A673 (cell line): ENCODE data around the gene RASSF3. TPM values are rescaled to one million over a fixed set of nuclear protein-coding genes. Genes with fewer than 3 reads are reported as not detected.

ENCODE experiments used
- BruUV-seq: library from RNA; stranded (reverse); fragments of 400-500 nt; replicated peaks from 2 replicates; lab custom pipeline; 2021; lab: Mats Ljungman, UMichigan
- CTCF ChIA-PET: fragments of 300-600 bp; sonication (Branson Sonifier 250); formaldehyde crosslinking; loops from one replicate; lab custom pipeline; 2022; ENCODE audit warnings: antibody characterized with exemption; lab: Charles Lee
- POLR2A ChIA-PET: fragments of 300-600 bp; sonication (Branson Sonifier 250); formaldehyde crosslinking; loops from one replicate; lab custom pipeline; 2022; ENCODE audit warnings: antibody characterized with exemption; ENCODE audit not compliant: low non-redundant PET; lab: Charles Lee
- DNase-seq: peaks from one replicate; pipeline ENCODE4 v3.0.0-alpha.2; 2015; ENCODE audit warnings: low spot score
- H3K27ac ChIP-seq: fragments of 200-600 bp; sonication (generic); 2 replicates; pipeline ENCODE4 v1.5.1; 2016; ENCODE audit warnings: mixed run types, low read depth, mild to moderate bottlenecking, mixed read lengths, antibody characterized with exemption, low read length; ENCODE audit not compliant: poor library complexity, severe bottlenecking
- H3K27me3 ChIP-seq: fragments of 200-600 bp; sonication (generic); replicated peaks from 2 replicates; pipeline ENCODE4 v1.6.1; 2017; ENCODE audit warnings: mixed run types, low read depth, mild to moderate bottlenecking, mixed read lengths, antibody characterized with exemption, low read length; ENCODE audit not compliant: insufficient read depth, poor library complexity
- H3K36me3 ChIP-seq: fragments of 200-600 bp; sonication (generic); 2 replicates; pipeline ENCODE4 v1.6.1; 2016; ENCODE audit warnings: mixed run types, mild to moderate bottlenecking, mixed read lengths, antibody characterized with exemption, low read length; ENCODE audit not compliant: insufficient read depth, poor library complexity, severe bottlenecking
- H3K4me1 ChIP-seq: fragments of 200-600 bp; sonication (generic); 2 replicates; pipeline ENCODE4 v1.6.1; 2017; ENCODE audit warnings: mixed run types, mild to moderate bottlenecking, mixed read lengths, antibody characterized with exemption, low read length; ENCODE audit not compliant: insufficient read depth, poor library complexity, severe bottlenecking
- H3K4me3 ChIP-seq: fragments of 200-600 bp; sonication (generic); 2 replicates; pipeline ENCODE4 v1.5.1; 2016; ENCODE audit warnings: low read depth, mixed run types, mild to moderate bottlenecking, mixed read lengths, low read length; ENCODE audit not compliant: poor library complexity, severe bottlenecking
- H3K9me3 ChIP-seq: fragments of 200-600 bp; sonication (generic); 2 replicates; pipeline ENCODE4 v1.6.1; 2016; ENCODE audit warnings: mixed run types, low read depth, mild to moderate bottlenecking, mixed read lengths, antibody characterized with exemption, low read length; ENCODE audit not compliant: poor library complexity, severe bottlenecking
- EZH2 ChIP-seq: fragments of 200-600 bp; sonication (generic); IDR thresholded peaks from 2 replicates; pipeline ENCODE4 v1.6.1; 2017; ENCODE audit warnings: borderline replicate concordance, low read depth, mild to moderate bottlenecking, mixed read lengths, antibody characterized with exemption, low read length; ENCODE audit not compliant: poor library complexity, severe bottlenecking
- intact Hi-C: fragments of 100-400 bp; cut with micrococcal nuclease; formaldehyde crosslinking; loops from one replicate; pipeline ENCODE4 v1.10.0; 2022; ENCODE audit not compliant: unreplicated experiment
- total RNA-seq: library from RNA; stranded (reverse); gene quantifications from 2 replicates; pipeline ENCODE4 v1.2.3, GENCODE V29; 2021
- TF ChIP-seq, protein P1 (sequence below): fragments of 300-800, 200-600 bp; sonication (generic); conservative IDR thresholded peaks from 2 replicates; pipeline ENCODE4 v1.5.1; 2017; ENCODE audit warnings: low read depth, mild to moderate bottlenecking, antibody characterized with exemption, low read length, moderate library complexity, mixed read lengths

The RASSF3 gene
- total RNA-seq, 1 experiment from 2014 or later, result 38.2 TPM

DNA sequence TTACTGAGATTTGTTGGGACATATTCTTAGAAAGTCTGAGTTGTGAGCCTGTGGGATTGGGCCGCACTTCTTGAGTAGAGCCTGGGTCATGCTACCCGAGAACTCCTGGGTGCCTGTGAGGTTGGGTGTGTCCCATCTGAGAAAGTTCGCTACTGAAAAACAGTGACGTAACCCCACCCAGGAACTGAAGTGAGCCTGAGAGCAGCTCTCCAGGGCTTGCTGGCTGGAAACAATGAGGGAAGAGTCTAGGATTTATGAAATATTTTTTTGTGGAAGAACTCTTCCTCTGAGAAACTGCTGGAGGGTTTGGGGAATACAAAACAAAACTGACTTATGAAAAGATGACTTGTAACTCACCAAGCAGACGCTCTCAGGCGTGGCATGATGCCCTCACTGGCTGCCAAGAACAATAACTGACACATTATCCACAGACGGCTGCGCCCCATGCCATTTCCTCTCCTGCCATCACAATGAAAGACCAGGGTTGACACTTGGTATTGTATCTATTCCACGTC, 69.2 kb downstream of the RASSF3 start:
- Histone ChIP-seq H3K27ac (peak overlapping the region; percentile 84), H3K27me3 (no peaks in the 10 kb centered on the region), H3K9me3 (no peaks in the 10 kb centered on the region), H3K36me3 (no peaks in the 10 kb centered on the region), H3K4me3 (peak overlapping the region; percentile 32), H3K4me1 (peaks cover 64% of the 10 kb centered on the region)
- CTCF ChIA-PET, result no interaction called here
- peak; percentile 89 for DNase-seq
- no TSS peak for BruUV-seq
- POLR2A ChIA-PET, result no interaction called here
- TF ChIP-seq, protein P1, sequence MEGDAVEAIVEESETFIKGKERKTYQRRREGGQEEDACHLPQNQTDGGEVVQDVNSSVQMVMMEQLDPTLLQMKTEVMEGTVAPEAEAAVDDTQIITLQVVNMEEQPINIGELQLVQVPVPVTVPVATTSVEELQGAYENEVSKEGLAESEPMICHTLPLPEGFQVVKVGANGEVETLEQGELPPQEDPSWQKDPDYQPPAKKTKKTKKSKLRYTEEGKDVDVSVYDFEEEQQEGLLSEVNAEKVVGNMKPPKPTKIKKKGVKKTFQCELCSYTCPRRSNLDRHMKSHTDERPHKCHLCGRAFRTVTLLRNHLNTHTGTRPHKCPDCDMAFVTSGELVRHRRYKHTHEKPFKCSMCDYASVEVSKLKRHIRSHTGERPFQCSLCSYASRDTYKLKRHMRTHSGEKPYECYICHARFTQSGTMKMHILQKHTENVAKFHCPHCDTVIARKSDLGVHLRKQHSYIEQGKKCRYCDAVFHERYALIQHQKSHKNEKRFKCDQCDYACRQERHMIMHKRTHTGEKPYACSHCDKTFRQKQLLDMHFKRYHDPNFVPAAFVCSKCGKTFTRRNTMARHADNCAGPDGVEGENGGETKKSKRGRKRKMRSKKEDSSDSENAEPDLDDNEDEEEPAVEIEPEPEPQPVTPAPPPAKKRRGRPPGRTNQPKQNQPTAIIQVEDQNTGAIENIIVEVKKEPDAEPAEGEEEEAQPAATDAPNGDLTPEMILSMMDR, result no peak
- TF ChIP-seq EZH2, result no peak
- intact Hi-C loops, result no loop called here

DNA sequence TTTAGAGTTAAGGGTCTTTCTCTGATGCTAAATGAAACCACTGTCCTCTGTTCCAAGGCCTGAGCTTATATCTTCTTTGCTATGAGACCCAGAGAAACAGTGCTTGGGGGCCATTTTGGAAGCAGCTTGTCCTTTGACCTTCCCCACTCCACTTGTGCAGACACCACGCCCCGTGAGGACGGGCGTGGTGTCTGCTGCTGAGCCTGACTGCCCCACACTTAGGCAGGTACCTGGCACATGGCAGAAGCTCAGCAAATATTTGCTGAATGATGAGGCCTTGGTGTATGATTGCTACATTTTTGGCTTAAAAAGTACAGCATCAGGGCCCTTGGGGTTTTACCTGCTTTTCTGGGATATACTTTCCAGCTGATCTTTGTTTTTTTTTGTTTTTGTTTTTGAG, 69.9 kb downstream of the RASSF3 start:
- no peaks in the 10 kb centered on the region for H3K36me3 ChIP-seq
- intact Hi-C loops, result no loop called here
- CTCF ChIA-PET, result no interaction called here
- no peak for TF ChIP-seq EZH2
- TF ChIP-seq, protein P1, result no peak
- H3K4me3 ChIP-seq, result peak overlapping the region; percentile 32
- no TSS peak for BruUV-seq
- DNase-seq, result no peak
- H3K9me3 ChIP-seq, result no peaks in the 10 kb centered on the region
- H3K27ac ChIP-seq, result peak overlapping the region; percentile 84
- H3K27me3 ChIP-seq, result no peaks in the 10 kb centered on the region
- H3K4me1 ChIP-seq, result peaks cover 59% of the 10 kb centered on the region
- POLR2A ChIA-PET, result no interaction called here

DNA sequence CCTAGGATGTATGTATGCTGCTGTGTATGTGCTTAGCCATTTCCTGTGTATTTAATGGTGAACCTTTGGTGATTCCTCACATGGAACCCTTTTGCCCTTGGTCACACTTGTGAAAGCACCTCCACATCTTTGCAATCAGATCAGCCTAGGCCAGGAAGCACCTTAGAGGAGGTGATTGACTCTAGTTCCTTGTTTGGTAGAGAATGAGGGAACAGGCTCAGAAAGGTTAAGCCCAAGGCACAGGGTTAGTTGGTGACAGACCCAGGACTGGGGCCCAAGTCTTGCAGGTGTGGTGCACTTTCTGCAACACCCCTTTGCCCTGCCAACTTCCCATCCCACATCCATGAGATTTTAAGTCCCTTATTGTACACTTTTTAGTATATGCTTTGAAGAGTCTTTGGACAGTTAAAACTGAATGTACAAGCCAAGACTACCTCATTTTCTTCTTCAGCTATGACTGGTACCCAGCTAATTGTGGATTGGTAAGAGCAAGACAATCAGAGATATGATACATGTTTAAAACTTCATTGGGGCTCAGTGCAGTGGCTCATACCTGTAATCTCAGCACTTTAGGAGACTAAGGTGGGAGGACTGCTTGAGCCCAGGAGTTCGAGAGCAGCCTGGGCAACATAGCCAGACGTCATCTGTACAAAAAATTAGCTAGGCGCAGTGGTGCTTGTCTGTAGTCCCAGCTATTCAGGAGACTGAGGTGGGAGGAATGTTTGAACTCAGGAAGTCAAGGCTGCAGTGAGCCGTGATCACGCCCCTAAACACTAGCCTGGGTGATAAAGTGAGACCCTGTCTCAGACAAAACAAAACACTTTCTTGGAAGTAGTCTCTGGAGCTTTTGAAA, 71.1 kb downstream of the RASSF3 start:
- ChIA-PET POLR2A (no interaction called here), CTCF (no interaction called here)
- no peak for DNase-seq
- Histone ChIP-seq H3K9me3 (no peaks in the 10 kb centered on the region), H3K4me1 (peaks cover 50% of the 10 kb centered on the region), H3K27ac (peak overlapping the region; percentile 73), H3K27me3 (no peaks in the 10 kb centered on the region), H3K4me3 (no peak overlapping the region), H3K36me3 (no peaks in the 10 kb centered on the region)
- intact Hi-C loops, result no loop called here
- no peak for TF ChIP-seq EZH2
- TF ChIP-seq, protein P1, result no peak
- no TSS peak for BruUV-seq
